Panc1 (cell line): ENCODE results near the gene ANO1. TPM values are rescaled to one million over a fixed set of nuclear protein-coding genes. Genes with fewer than 3 reads are reported as not detected.

Experiments used
- ATAC-seq: fragments of 200-7000 bp; cut with Tn5 transposase; 2 replicates; pipeline ENCODE4 v1.9.1; 2020; ENCODE audit warnings: mild to moderate bottlenecking, moderate library complexity
- BruUV-seq: library from RNA; stranded (reverse); fragments of 400-500 nt; replicated peaks from 2 replicates; lab custom pipeline; 2021; lab: Mats Ljungman, UMichigan
- CTCF ChIA-PET: fragments of 300-600 bp; sonication (Branson Sonifier 250); formaldehyde crosslinking; loops from one replicate; lab custom pipeline; 2022; ENCODE audit warnings: antibody characterized with exemption; lab: Charles Lee
- POLR2A ChIA-PET: fragments of 300-600 bp; sonication (Branson Sonifier 250); formaldehyde crosslinking; loops from one replicate; lab custom pipeline; 2022; ENCODE audit warnings: antibody characterized with exemption; lab: Charles Lee
- DNase-seq: peaks from one replicate; pipeline ENCODE4 v3.0.0-alpha.2; 2010; ENCODE audit warnings: low read depth, low spot score
- H3K27ac ChIP-seq: 2 replicates; pipeline ENCODE4 v1.5.1; 2011; ENCODE audit warnings: mild to moderate bottlenecking, low read length, inconsistent platforms
- H3K27me3 ChIP-seq: fragments of 200-500 bp; sonication (Bioruptor generic); 2 replicates; pipeline ENCODE4 v1.6.0; 2014; ENCODE audit warnings: low read length, inconsistent platforms; ENCODE audit not compliant: control insufficient read depth, insufficient read depth
- H3K36me3 ChIP-seq: fragments of 200-500 bp; sonication (Bioruptor generic); 2 replicates; pipeline ENCODE4 v1.5.1; 2014; ENCODE audit warnings: inconsistent platforms, mild to moderate bottlenecking, low read length, moderate library complexity; ENCODE audit not compliant: control insufficient read depth, insufficient read depth
- H3K4me1 ChIP-seq: 2 replicates; pipeline ENCODE4 v1.5.1; 2011; ENCODE audit warnings: inconsistent platforms, mild to moderate bottlenecking, low read length, moderate library complexity; ENCODE audit not compliant: control insufficient read depth, insufficient read depth
- H3K4me3 ChIP-seq, 2 experiments: 2 replicates each; pipeline ENCODE4 v1.5.1; 2011 to 2012; ENCODE audit warnings: low read depth in 2 of 2, low read length in 2 of 2, mild to moderate bottlenecking in 2 of 2, inconsistent platforms in 1 of 2, moderate library complexity in 1 of 2
- H3K9me3 ChIP-seq: fragments of 200-500 bp; sonication (Bioruptor generic); 2 replicates; pipeline ENCODE4 v1.5.1; 2014; ENCODE audit warnings: low read depth, mild to moderate bottlenecking, inconsistent platforms, low read length, moderate library complexity; ENCODE audit not compliant: control insufficient read depth, insufficient read depth
- POLR2AphosphoS5 ChIP-seq: IDR thresholded peaks from 2 replicates; pipeline ENCODE4 v1.6.1; 2012; ENCODE audit warnings: mild to moderate bottlenecking, low read depth, low read length, moderate library complexity
- SIN3A ChIP-seq: IDR thresholded peaks from 2 replicates; pipeline ENCODE4 v1.6.1; 2012; ENCODE audit warnings: low read depth, mild to moderate bottlenecking, low read length, moderate library complexity, borderline replicate concordance; ENCODE audit not compliant: insufficient read depth
- TCF7L2 ChIP-seq: IDR thresholded peaks from 2 replicates; pipeline ENCODE4 v1.6.1; 2011; ENCODE audit warnings: mild to moderate bottlenecking, low read depth, low read length, inconsistent platforms
- in situ Hi-C: cut with HindIII; loops from 2 replicates; pipeline ENCODE4 v1.10.0; 2016; ENCODE audit warnings: low sequenced_read_pairs, low pct_unique_long_range_greater_than_20kb
- intact Hi-C: fragments of 100-400 bp; cut with micrococcal nuclease; formaldehyde crosslinking; loops from one replicate; pipeline ENCODE4 v1.10.0; 2022; ENCODE audit not compliant: unreplicated experiment
- total RNA-seq: library from RNA; stranded (reverse); gene quantifications from one replicate; pipeline ENCODE4 v1.2.1, GENCODE V29; 2021; ENCODE audit not compliant: unreplicated experiment
- TF ChIP-seq, protein P1 (sequence below): fragments of 450-650 bp; IDR thresholded peaks from 2 replicates; pipeline ENCODE4 v1.5.1; 2017; ENCODE audit warnings: mild to moderate bottlenecking
- TF ChIP-seq, protein P2 (sequence below), 2 experiments: IDR thresholded peaks; 2 replicates each; pipeline ENCODE4 v1.6.1; 2011 to 2012; ENCODE audit warnings: low read depth in 2 of 2, control low read depth in 1 of 2, low read length in 1 of 2, mild to moderate bottlenecking in 1 of 2, moderate library complexity in 1 of 2; ENCODE audit not compliant: insufficient read depth in 1 of 2

Gene ANO1
- total RNA-seq, 1 experiment from 2014 or later = 2.3 TPM

DNA sequence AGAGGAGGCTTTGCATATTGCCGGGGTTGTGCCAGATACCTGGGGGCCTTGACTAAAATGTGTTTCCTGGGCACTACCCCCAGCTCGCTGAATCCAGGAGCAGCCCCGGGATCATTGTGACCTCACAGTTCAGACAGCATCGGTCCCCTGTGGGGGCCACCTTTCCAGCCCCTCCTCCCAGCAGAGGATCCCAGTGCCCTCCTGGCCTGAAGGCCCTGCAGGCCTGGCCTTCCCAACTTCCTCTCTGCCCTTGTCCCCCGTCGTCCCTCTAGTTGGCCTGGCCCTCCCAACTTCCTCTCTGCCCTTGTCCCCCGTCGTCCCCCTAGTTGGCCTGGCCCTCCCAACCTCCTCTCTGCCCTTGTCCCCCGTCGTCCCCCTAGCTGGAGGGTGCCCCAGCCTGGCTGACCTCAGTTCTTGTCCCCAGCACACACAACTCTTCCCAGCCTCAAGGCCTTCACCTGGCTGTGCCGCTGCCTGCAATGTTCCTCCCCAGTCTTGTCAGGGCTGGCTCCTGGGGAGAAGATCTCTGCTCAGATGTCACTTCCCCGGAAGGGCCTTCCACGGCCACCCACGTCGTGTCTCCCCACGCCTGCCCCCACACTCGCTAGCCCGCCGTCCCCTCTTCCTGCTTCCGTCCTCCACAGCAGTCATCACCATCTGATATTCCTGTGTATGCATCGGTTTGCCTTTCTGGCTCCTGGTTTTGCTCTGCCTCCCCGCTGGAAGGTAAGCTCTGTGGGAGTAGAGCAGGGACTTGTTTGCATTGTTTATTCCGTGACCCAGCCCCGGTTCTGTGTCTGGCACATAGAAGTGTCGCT, 12.6 kb upstream of the ANO1 start:
- TF ChIP-seq SIN3A (no peak), TCF7L2 (no peak), POLR2AphosphoS5 (no peak)
- TF ChIP-seq, protein P1, sequence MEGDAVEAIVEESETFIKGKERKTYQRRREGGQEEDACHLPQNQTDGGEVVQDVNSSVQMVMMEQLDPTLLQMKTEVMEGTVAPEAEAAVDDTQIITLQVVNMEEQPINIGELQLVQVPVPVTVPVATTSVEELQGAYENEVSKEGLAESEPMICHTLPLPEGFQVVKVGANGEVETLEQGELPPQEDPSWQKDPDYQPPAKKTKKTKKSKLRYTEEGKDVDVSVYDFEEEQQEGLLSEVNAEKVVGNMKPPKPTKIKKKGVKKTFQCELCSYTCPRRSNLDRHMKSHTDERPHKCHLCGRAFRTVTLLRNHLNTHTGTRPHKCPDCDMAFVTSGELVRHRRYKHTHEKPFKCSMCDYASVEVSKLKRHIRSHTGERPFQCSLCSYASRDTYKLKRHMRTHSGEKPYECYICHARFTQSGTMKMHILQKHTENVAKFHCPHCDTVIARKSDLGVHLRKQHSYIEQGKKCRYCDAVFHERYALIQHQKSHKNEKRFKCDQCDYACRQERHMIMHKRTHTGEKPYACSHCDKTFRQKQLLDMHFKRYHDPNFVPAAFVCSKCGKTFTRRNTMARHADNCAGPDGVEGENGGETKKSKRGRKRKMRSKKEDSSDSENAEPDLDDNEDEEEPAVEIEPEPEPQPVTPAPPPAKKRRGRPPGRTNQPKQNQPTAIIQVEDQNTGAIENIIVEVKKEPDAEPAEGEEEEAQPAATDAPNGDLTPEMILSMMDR = no peak
- TF ChIP-seq, protein P2, sequence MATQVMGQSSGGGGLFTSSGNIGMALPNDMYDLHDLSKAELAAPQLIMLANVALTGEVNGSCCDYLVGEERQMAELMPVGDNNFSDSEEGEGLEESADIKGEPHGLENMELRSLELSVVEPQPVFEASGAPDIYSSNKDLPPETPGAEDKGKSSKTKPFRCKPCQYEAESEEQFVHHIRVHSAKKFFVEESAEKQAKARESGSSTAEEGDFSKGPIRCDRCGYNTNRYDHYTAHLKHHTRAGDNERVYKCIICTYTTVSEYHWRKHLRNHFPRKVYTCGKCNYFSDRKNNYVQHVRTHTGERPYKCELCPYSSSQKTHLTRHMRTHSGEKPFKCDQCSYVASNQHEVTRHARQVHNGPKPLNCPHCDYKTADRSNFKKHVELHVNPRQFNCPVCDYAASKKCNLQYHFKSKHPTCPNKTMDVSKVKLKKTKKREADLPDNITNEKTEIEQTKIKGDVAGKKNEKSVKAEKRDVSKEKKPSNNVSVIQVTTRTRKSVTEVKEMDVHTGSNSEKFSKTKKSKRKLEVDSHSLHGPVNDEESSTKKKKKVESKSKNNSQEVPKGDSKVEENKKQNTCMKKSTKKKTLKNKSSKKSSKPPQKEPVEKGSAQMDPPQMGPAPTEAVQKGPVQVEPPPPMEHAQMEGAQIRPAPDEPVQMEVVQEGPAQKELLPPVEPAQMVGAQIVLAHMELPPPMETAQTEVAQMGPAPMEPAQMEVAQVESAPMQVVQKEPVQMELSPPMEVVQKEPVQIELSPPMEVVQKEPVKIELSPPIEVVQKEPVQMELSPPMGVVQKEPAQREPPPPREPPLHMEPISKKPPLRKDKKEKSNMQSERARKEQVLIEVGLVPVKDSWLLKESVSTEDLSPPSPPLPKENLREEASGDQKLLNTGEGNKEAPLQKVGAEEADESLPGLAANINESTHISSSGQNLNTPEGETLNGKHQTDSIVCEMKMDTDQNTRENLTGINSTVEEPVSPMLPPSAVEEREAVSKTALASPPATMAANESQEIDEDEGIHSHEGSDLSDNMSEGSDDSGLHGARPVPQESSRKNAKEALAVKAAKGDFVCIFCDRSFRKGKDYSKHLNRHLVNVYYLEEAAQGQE (IDR thresholded peaks at IDR 0.05; ENCODE audit: insufficient read depth in 1 of 2, low read depth in 2 of 2, low read length in 1 of 2) = no peak
- intact Hi-C loops = no loop called here
- no peaks in the 10 kb centered on the region for H3K4me1 ChIP-seq
- H3K9me3 ChIP-seq = no peaks in the 10 kb centered on the region
- DNase-seq (no peak), ATAC-seq (no peak)
- in situ Hi-C loops = no loop called here
- no TSS peak for BruUV-seq
- H3K36me3 ChIP-seq = no peaks in the 10 kb centered on the region
- peaks cover 7% of the 10 kb centered on the region; the same call in 1 of the 2 replicates for H3K27me3 ChIP-seq
- ChIA-PET POLR2A (no interaction called here), CTCF (no interaction called here)
- no peak overlapping the region for H3K27ac ChIP-seq
- H3K4me3 ChIP-seq = no peak overlapping the region

DNA sequence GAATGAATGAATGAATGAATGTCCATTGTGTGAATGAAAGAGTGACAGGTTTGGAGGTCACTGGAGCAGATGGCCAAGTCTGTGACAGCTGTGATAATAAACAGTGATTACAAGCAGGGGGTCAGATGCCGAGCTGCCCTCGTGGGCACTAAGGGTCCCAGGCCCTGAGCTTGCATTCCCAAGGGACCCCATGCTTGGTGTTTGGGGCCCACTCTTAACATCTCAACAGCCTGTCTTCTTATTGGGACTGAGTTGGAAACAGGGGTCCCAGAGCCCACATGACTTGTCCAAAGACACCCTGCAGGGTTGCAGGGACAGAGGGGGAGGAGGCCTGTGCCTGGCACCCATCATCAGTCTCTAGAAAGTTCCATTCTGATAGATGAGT, 12.0 kb upstream of the ANO1 start:
- in situ Hi-C loops = no loop called here
- no peak for ATAC-seq
- H3K27me3 ChIP-seq = peaks cover 7% of the 10 kb centered on the region; the same call in 1 of the 2 replicates
- H3K9me3 ChIP-seq = no peaks in the 10 kb centered on the region
- ChIA-PET POLR2A (no interaction called here), CTCF (no interaction called here)
- no peak overlapping the region for H3K4me3 ChIP-seq
- intact Hi-C loops = no loop called here
- no peak overlapping the region for H3K27ac ChIP-seq
- no peaks in the 10 kb centered on the region for H3K4me1 ChIP-seq
- H3K36me3 ChIP-seq = no peaks in the 10 kb centered on the region
- no TSS peak for BruUV-seq
- TF ChIP-seq SIN3A = no peak
- TF ChIP-seq POLR2AphosphoS5 = no peak
- TF ChIP-seq, protein P1 = no peak
- TF ChIP-seq, protein P2 (IDR thresholded peaks at IDR 0.05; ENCODE audit: insufficient read depth in 1 of 2, low read depth in 2 of 2, low read length in 1 of 2) = no peak
- no peak for TF ChIP-seq TCF7L2
- DNase-seq = no peak
